Astrocyte (in vitro differentiated cells and primary cell): Measurements from ENCODE around the gene FMN1.

ENCODE experiments used
- EZH2 ChIP-seq: IDR thresholded peaks from 2 replicates; pipeline ENCODE4 v1.6.1; 2012; ENCODE audit warnings: mild to moderate bottlenecking, low read length, inconsistent platforms; ENCODE audit not compliant: insufficient read depth
- TF ChIP-seq, protein P1 (sequence below): IDR thresholded peaks from 2 replicates; pipeline ENCODE4 v1.5.1; 2011; ENCODE audit warnings: low read depth, mild to moderate bottlenecking, inconsistent platforms, low read length, moderate library complexity; ENCODE audit not compliant: insufficient read depth

- TF ChIP-seq, protein P1, sequence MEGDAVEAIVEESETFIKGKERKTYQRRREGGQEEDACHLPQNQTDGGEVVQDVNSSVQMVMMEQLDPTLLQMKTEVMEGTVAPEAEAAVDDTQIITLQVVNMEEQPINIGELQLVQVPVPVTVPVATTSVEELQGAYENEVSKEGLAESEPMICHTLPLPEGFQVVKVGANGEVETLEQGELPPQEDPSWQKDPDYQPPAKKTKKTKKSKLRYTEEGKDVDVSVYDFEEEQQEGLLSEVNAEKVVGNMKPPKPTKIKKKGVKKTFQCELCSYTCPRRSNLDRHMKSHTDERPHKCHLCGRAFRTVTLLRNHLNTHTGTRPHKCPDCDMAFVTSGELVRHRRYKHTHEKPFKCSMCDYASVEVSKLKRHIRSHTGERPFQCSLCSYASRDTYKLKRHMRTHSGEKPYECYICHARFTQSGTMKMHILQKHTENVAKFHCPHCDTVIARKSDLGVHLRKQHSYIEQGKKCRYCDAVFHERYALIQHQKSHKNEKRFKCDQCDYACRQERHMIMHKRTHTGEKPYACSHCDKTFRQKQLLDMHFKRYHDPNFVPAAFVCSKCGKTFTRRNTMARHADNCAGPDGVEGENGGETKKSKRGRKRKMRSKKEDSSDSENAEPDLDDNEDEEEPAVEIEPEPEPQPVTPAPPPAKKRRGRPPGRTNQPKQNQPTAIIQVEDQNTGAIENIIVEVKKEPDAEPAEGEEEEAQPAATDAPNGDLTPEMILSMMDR: no peak
- no peak for TF ChIP-seq EZH2
Measured at GRCh38 chr15:33083232-33084081, 111.1 kb downstream of the FMN1 start.
